Motor neuron (in vitro differentiated cells): ENCODE results near the gene TPP2. TPM values are rescaled to one million over a fixed set of nuclear protein-coding genes. Genes with fewer than 3 reads are reported as not detected.

Experiments
- ATAC-seq, 8 experiments: fragments of 200-7000 bp; cut with Tn5 transposase; replicated peaks in 6 of 8; 2 replicates each; pipeline ENCODE4 v1.8.0; 2021; ENCODE audit warnings: mild to moderate bottlenecking in 8 of 8, moderate library complexity in 8 of 8
- H3K27ac ChIP-seq, 2 donors: fragments of 250-450 bp; sonication (Bioruptor Pico); 2 replicates each; pipeline ENCODE4 v1.9.0; 2021; ENCODE audit warnings: antibody characterized with exemption in 2 of 2, mild to moderate bottlenecking in 2 of 2, moderate library complexity in 1 of 2
- H3K4me1 ChIP-seq, 2 donors: fragments of 250-450 bp; sonication (Bioruptor Pico); replicated peaks in 1 of 2; 2 replicates each; pipeline ENCODE4 v1.6.1; 2021; ENCODE audit warnings: antibody characterized with exemption in 2 of 2, mild to moderate bottlenecking in 2 of 2, moderate library complexity in 1 of 2
- H3K4me3 ChIP-seq, 5 donors: fragments of 250-450 bp; sonication (Bioruptor Pico); 2 replicates each; pipeline ENCODE4 v1.9.0; 2021; ENCODE audit warnings: antibody characterized with exemption in 5 of 5, mild to moderate bottlenecking in 5 of 5, moderate library complexity in 4 of 5
- WGBS, 10 experiments: fragments of 450-650 bp; shearing (Covaris generic); methylation state at CpG; one replicate each; pipeline ENCODE4 v1.0.0; 2022; 5-methylcytosine and 5-hydroxymethylcytosine counted together
- in situ Hi-C, 9 experiments: fragments of 400-800 bp; cut with MboI; loops; one replicate each; pipeline ENCODE4 v1.15.0; 2021; ENCODE audit warnings: low sequenced_read_pairs in 9 of 9, low pct_unique_long_range_greater_than_20kb in 2 of 9; ENCODE audit not compliant: unreplicated experiment in 9 of 9
- total RNA-seq, 8 experiments: library from RNA; unstranded; fragments of 300-600 nt; gene quantifications; 2 replicates each; pipeline versions ENCODE4 v1.2.3 to v1.2.4, GENCODE V29; 2022

TPP2 gene
- total RNA-seq, 8 experiments from 2014 or later = 22.0 to 70.8 (median 38.0) TPM

DNA sequence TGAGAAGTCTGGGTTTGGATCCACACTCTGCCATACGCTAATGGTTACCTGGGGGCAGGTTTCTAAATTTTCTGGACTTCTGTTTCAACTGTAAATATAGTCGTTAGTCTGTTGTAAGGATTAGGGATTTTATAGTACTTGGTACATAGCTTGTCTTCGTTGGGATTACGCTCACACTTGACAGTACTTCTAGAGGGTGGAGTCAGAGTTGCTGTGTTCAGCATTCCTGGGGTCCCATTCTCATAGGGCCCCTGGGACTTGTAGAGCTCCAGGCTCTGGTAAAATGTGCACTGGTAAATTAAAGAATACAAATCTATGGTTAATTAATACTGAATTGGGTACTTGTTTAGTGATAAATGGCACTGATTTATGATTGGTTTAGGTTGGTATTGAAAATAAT is 45.2 kb downstream of the TPP2 start:
- ATAC-seq = no peak
- Histone ChIP-seq H3K4me3 (no peak overlapping the region), H3K4me1 (no peaks in the 10 kb centered on the region), H3K27ac (no peak overlapping the region)
- in situ Hi-C loops = loop anchor here in 1 of 9 experiments (10.0 kb wide), 1 partner anchor 153 kb away; the partner anchor contains the start of genes BIVM and POGLUT2
- 0 to 100% (median 96%) methylated on average over 1 to 4 of the region's 4 CpGs; no CpG with 5 or more reads in 1 of the 10 experiments for WGBS, 10 experiments

DNA sequence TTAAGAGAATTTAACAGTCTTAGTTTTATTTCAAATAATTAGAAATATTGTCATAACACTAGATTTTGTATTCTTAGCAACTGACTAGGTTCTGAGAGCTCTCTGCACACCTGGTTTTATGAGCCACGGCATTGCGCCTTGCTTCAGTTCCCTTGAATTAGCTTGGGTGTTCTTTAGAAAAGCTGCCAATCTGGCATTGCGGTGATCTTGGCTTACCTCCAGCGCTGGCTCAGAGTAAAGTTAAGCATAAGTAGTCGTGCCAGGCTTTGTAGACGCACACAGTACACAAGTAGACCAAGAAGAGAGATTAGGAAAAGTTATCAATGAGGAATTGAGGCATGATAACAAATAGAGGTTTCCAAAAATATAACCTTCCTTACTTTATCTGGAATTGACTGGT is 45.7 kb downstream of the TPP2 start:
- no peak for ATAC-seq
- H3K4me3 ChIP-seq = no peak overlapping the region
- H3K27ac ChIP-seq = no peak overlapping the region
- no peaks in the 10 kb centered on the region for H3K4me1 ChIP-seq
- in situ Hi-C loops = loop anchor here in 1 of 9 experiments (10.0 kb wide), 1 partner anchor 152 kb away; the partner anchor contains the start of genes BIVM and POGLUT2
- 64 to 100% (median 97%) methylated on average over 2 to 6 of the region's 6 CpGs; no CpG with 5 or more reads in 1 of the 10 experiments for WGBS, 10 experiments

DNA sequence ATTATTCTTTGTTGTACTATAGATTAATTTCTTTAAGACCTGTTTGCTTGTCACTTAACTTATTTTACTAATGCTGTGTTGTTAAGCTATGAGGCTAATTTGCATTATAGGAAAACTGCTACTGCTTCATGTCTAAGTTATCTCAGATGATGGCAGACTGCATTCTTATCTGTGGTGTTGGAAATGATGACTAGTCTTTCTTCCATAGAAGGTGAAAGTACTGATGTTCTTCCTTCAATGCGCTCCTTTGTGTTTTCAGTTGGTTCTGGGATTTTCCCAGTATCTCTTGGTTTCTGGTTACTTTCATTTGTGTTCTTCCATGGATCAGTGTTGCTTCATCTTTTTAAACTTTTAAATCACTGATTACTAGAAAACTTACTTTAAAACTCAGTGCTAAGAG is 46.9 kb downstream of the TPP2 start:
- in situ Hi-C loops = loop anchor here in 1 of 9 experiments (10.0 kb wide), 1 partner anchor 151 kb away; the partner anchor contains the start of genes BIVM and POGLUT2
- H3K4me1 ChIP-seq = no peaks in the 10 kb centered on the region
- H3K27ac ChIP-seq = no peak overlapping the region
- no peak overlapping the region for H3K4me3 ChIP-seq
- WGBS, 10 experiments = 80 to 100% (median 100%) methylated on average over 1 of the region's 1 CpG; no CpG with 5 or more reads in 2 of the 10 experiments
- ATAC-seq = no peak

- H3K4me3 ChIP-seq = no peak overlapping the region
- no peak overlapping the region for H3K27ac ChIP-seq
- 75 to 100% (median 83%) methylated on average over 1 of the region's 1 CpG; no CpG with 5 or more reads in 3 of the 10 experiments for WGBS, 10 experiments
- ATAC-seq = no peak
- H3K4me1 ChIP-seq = no peaks in the 10 kb centered on the region
- in situ Hi-C loops = loop anchor here in 1 of 9 experiments (10.0 kb wide), 1 partner anchor 149 kb away; the partner anchor contains the start of genes BIVM and POGLUT2
Observed at GRCh38 chr13:102645701-102646100, 48.9 kb downstream of the TPP2 start.

- Histone ChIP-seq H3K4me1 (no peaks in the 10 kb centered on the region), H3K27ac (no peak overlapping the region), H3K4me3 (no peak overlapping the region)
- in situ Hi-C loops = loop anchor here in 1 of 9 experiments (10.0 kb wide), 1 partner anchor 147 kb away; the partner anchor contains the start of genes BIVM and POGLUT2
- ATAC-seq = no peak
- 60 to 100% (median 83%) methylated on average over 1 to 3 of the region's 3 CpGs; no CpG with 5 or more reads in 7 of the 10 experiments for WGBS, 10 experiments
Observed at GRCh38 chr13:102648046-102648445, 51.3 kb downstream of the TPP2 start.

GRCh38 chr13:102650444-102650843 is 53.7 kb downstream of the TPP2 start:
- Histone ChIP-seq H3K4me1 (no peaks in the 10 kb centered on the region), H3K4me3 (no peak overlapping the region), H3K27ac (no peak overlapping the region)
- 68 to 100% (median 94%) methylated on average over 2 to 3 of the region's 3 CpGs; no CpG with 5 or more reads in 1 of the 10 experiments for WGBS, 10 experiments
- in situ Hi-C loops = no loop called here
- ATAC-seq = no peak

GRCh38 chr13:102651392-102651791 is 54.6 kb downstream of the TPP2 start:
- in situ Hi-C loops = no loop called here
- H3K27ac ChIP-seq = no peak overlapping the region
- H3K4me3 ChIP-seq = no peak overlapping the region
- peak in 2 of 8 experiments; percentile 30 to 77 for ATAC-seq
- no peaks in the 10 kb centered on the region for H3K4me1 ChIP-seq

DNA sequence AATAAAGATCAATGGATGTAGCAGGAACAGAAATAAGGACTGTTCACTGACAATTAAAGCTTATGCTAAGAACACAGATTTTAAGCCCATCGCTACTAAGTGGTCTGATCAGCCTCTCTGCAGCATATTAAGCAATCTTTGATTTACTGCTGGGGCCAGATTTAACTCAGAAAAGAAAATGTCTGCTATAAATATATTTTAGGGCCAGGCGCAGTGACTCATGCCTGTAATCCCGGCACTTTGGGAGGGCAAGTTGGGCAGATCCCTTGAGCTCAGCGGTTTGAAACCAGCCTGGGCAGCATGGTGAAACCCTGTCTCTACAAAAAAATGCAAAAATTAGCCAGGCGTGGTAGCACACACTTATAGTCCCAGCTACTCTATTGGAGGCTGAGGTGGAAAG is 55.1 kb downstream of the TPP2 start:
- H3K4me1 ChIP-seq = no peaks in the 10 kb centered on the region
- H3K27ac ChIP-seq = no peak overlapping the region
- ATAC-seq = peak in 6 of 8 experiments; percentile 24 to 95 (median 68)
- no peak overlapping the region for H3K4me3 ChIP-seq
- in situ Hi-C loops = no loop called here
- WGBS, 10 experiments = 17 to 100% (median 86%) methylated on average over 1 to 5 of the region's 5 CpGs; no CpG with 5 or more reads in 2 of the 10 experiments

DNA sequence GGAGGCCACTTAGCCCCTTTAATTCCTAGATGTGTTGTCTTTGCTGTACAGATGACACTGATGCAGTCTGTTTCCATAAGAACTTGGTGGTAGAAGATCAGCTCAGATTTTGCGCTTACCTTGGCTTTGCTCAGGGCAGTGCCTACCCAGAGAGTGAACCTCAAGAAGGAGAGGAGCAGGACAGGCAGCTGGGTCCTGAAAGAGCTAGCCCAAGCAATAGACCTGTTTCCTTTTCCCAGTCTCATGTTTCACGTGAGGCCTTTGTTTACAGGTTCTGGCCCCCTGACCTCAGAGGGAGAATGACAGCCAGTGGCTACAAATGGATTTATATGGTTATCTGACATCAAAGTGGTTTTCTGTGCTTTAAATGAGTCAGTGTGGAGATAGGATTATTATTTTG is 58.0 kb downstream of the TPP2 start:
- 36 to 100% (median 83%) methylated on average over 1 to 2 of the region's 2 CpGs; no CpG with 5 or more reads in 5 of the 10 experiments for WGBS, 10 experiments
- Histone ChIP-seq H3K27ac (no peak overlapping the region), H3K4me3 (no peak overlapping the region), H3K4me1 (no peaks in the 10 kb centered on the region)
- in situ Hi-C loops = no loop called here
- no peak for ATAC-seq

DNA sequence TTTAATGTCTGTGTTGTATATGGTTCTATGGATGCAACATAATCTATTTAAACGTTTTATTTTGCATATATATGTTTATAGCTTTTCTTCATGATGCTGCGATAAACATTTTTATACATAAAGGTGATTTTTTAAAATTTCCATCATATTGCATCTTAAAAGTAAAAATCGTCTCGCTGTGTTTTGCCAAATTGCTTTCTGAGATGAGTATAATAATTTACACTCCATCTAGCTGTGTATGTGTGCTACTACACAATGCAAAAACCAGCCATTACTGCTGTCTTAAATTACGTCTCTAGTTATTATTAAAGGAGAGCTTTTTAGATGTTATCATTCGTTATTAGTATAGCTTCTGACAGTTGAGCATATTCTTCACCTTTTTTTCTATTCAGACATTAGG is 60.8 kb downstream of the TPP2 start:
- in situ Hi-C loops = no loop called here
- 75 to 100% (median 86%) methylated on average over 3 to 6 of the region's 6 CpGs for WGBS, 10 experiments
- H3K4me1 ChIP-seq = no peaks in the 10 kb centered on the region

GRCh38 chr13:102658660-102659059 is 61.9 kb downstream of the TPP2 start:
- ATAC-seq = no peak
- no peaks in the 10 kb centered on the region for H3K4me1 ChIP-seq
- 63 to 100% (median 94%) methylated on average over 1 to 2 of the region's 3 CpGs; no CpG with 5 or more reads in 2 of the 10 experiments for WGBS, 10 experiments
- H3K4me3 ChIP-seq = no peak overlapping the region
- in situ Hi-C loops = no loop called here
- no peak overlapping the region for H3K27ac ChIP-seq

More for the DNA sequence above, 60.8 kb downstream of the TPP2 start:
- no peak overlapping the region for H3K27ac ChIP-seq
- no peak for ATAC-seq
- no peak overlapping the region for H3K4me3 ChIP-seq

GRCh38 chr13:102659168-102659713 is 62.5 kb downstream of the TPP2 start:
- no peak overlapping the region for H3K4me3 ChIP-seq
- in situ Hi-C loops = no loop called here
- no peaks in the 10 kb centered on the region for H3K4me1 ChIP-seq
- no peak for ATAC-seq
- no peak overlapping the region for H3K27ac ChIP-seq

DNA sequence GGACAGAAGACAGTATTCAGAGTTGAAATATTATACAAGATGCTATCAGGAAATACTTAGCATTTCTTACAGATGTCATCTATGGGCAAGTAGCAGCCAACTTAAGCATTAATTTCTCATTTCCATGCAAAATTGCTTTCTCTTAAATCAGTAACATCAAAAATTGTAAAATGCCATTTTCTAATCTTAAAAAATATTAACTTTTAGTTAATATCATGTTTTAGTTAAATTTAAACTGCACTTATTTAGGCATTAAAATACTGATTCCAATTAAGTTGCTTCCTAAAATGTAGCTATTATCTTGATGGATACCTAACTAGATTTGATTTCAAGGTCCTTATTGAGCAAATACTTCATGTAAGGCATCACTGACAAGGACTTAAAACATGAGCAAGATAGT is 70.2 kb downstream of the TPP2 start:
- Histone ChIP-seq H3K4me3 (no peak overlapping the region), H3K4me1 (no peaks in the 10 kb centered on the region), H3K27ac (no peak overlapping the region)
- ATAC-seq = no peak
- in situ Hi-C loops = no loop called here

GRCh38 chr13:102667911-102668310 is 71.1 kb downstream of the TPP2 start:
- in situ Hi-C loops = no loop called here
- H3K4me1 ChIP-seq = no peaks in the 10 kb centered on the region
- no peak overlapping the region for H3K27ac ChIP-seq
- 80 to 100% (median 94%) methylated on average over 1 to 4 of the region's 4 CpGs; no CpG with 5 or more reads in 1 of the 10 experiments for WGBS, 10 experiments
- no peak overlapping the region for H3K4me3 ChIP-seq
- ATAC-seq = no peak
